KMS-11 (cell line): ENCODE results near the gene SPATA19.

Source experiments
- H2AFZ ChIP-seq: fragments of 200-600 bp; sonication (generic); 2 replicates; pipeline ENCODE4 v1.6.1; 2016; ENCODE audit warnings: antibody characterized with exemption, mixed run types, low read depth
- H3K27ac ChIP-seq: fragments of 200-600 bp; sonication (generic); 2 replicates; pipeline ENCODE4 v1.6.1; 2016; ENCODE audit warnings: mild to moderate bottlenecking, mixed run types
- H3K27me3 ChIP-seq: fragments of 200-600 bp; sonication (generic); 2 replicates; pipeline ENCODE4 v1.6.1; 2017; ENCODE audit warnings: mild to moderate bottlenecking, low read depth, mixed run types, moderate library complexity; ENCODE audit not compliant: insufficient read depth
- H3K36me3 ChIP-seq: fragments of 200-600 bp; sonication (generic); 2 replicates; pipeline ENCODE4 v1.6.1; 2017; ENCODE audit warnings: mild to moderate bottlenecking, mixed run types; ENCODE audit not compliant: insufficient read depth
- H3K4me1 ChIP-seq: fragments of 200-600 bp; sonication (generic); 2 replicates; pipeline ENCODE4 v1.6.1; 2016; ENCODE audit warnings: mild to moderate bottlenecking, low read depth, mixed run types; ENCODE audit not compliant: poor library complexity, severe bottlenecking
- H3K4me2 ChIP-seq: fragments of 200-600 bp; sonication (generic); 2 replicates; pipeline ENCODE4 v1.7.0; 2016; ENCODE audit warnings: mild to moderate bottlenecking, mixed run types
- H3K4me3 ChIP-seq: fragments of 200-600 bp; sonication (generic); IDR thresholded peaks from 2 replicates; pipeline ENCODE4 v1.6.1; 2017; ENCODE audit warnings: low read depth, low read length, mixed read lengths; ENCODE audit not compliant: insufficient read depth
- H3K79me2 ChIP-seq: fragments of 200-600 bp; sonication (generic); 2 replicates; pipeline ENCODE4 v1.6.1; 2016; ENCODE audit warnings: low read depth, mixed run types; ENCODE audit not compliant: insufficient read depth
- H3K9ac ChIP-seq: fragments of 200-600 bp; sonication (generic); 2 replicates; pipeline ENCODE4 v1.6.1; 2016; ENCODE audit warnings: mild to moderate bottlenecking, mixed run types
- H4K20me1 ChIP-seq: fragments of 200-600 bp; sonication (generic); 2 replicates; pipeline ENCODE4 v1.6.1; 2016; ENCODE audit warnings: mild to moderate bottlenecking, mixed run types; ENCODE audit not compliant: insufficient read depth
- TF ChIP-seq, protein P1 (sequence below): fragments of 200-600 bp; sonication (generic); conservative IDR thresholded peaks from 2 replicates; pipeline ENCODE4 v1.6.1; 2017; ENCODE audit warnings: low read depth, mild to moderate bottlenecking, antibody characterized with exemption, low read length, moderate library complexity, mixed read lengths

SPATA19 gene

DNA sequence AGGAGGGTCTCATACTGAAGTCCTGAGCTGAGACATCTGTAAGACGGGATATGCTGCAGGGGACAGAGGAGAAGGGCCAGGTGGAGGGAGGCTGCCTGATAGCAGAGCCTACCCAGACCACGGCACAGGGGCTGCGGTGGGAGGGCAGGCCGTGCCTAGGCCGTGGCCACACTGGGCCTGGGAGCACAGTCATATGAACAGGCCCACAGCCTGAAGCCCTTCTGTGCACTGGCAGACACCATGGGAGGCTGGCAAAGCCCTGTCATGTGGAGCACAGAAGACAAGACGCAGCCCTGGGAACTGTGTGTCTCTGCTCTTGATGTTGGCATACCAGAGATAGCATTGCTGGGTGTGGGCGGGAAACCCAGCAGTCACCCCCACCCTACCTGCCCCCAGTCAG is 3.3 kb downstream of the SPATA19 start:
- Histone ChIP-seq H3K27ac (no peak overlapping the region), H3K36me3 (no peaks in the 10 kb centered on the region), H3K27me3 (no peaks in the 10 kb centered on the region), H4K20me1 (no peaks in the 10 kb centered on the region), H3K4me2 (no peak overlapping the region), H3K4me3 (no peak overlapping the region), H2AFZ (no peak overlapping the region), H3K4me1 (no peaks in the 10 kb centered on the region), H3K79me2 (no peaks in the 10 kb centered on the region), H3K9ac (no peak overlapping the region)
- TF ChIP-seq, protein P1, sequence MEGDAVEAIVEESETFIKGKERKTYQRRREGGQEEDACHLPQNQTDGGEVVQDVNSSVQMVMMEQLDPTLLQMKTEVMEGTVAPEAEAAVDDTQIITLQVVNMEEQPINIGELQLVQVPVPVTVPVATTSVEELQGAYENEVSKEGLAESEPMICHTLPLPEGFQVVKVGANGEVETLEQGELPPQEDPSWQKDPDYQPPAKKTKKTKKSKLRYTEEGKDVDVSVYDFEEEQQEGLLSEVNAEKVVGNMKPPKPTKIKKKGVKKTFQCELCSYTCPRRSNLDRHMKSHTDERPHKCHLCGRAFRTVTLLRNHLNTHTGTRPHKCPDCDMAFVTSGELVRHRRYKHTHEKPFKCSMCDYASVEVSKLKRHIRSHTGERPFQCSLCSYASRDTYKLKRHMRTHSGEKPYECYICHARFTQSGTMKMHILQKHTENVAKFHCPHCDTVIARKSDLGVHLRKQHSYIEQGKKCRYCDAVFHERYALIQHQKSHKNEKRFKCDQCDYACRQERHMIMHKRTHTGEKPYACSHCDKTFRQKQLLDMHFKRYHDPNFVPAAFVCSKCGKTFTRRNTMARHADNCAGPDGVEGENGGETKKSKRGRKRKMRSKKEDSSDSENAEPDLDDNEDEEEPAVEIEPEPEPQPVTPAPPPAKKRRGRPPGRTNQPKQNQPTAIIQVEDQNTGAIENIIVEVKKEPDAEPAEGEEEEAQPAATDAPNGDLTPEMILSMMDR, result no peak

DNA sequence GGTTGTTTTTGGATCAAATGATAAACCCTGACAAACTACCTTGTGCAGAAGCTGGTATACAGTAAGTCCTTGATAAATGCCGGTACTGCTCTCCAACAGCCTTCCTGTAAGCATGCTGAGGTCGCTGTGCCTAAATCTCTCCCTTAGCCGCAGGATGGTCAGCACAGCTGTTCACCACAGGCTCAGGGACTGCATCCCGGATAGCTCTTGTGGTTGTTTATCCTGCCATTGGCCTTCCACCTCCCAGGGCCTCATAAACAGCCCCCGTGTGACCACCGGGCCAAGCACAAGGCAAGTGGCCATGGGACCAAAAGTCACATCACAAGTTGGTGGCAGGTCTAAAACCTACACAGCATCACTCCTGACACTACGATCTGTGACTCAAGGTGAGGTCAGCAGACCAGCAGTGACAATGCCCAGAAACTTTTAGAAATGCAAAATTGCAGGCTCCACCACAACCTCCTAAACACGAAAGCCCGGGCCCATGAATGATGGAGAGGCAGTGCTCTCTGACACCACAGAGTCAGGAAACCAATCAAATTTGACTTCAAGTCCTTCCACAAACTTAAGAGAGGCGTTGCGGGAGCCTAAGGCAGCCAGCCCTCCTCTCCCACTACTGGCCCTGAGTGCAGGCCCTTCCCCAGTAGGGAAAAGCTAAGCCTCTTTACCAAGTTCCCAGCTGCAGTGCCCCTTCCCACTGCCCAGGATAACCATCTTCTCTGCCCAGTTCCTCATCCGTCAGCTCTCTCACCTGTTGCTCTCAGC is 3.9 kb downstream of the SPATA19 start:
- Histone ChIP-seq H3K79me2 (no peaks in the 10 kb centered on the region), H3K9ac (no peak overlapping the region), H3K4me1 (no peaks in the 10 kb centered on the region), H3K4me3 (no peak overlapping the region), H3K27me3 (no peaks in the 10 kb centered on the region), H3K4me2 (no peak overlapping the region), H3K27ac (no peak overlapping the region), H2AFZ (no peak overlapping the region), H3K36me3 (no peaks in the 10 kb centered on the region), H4K20me1 (no peaks in the 10 kb centered on the region)
- TF ChIP-seq, protein P1, result no peak

DNA sequence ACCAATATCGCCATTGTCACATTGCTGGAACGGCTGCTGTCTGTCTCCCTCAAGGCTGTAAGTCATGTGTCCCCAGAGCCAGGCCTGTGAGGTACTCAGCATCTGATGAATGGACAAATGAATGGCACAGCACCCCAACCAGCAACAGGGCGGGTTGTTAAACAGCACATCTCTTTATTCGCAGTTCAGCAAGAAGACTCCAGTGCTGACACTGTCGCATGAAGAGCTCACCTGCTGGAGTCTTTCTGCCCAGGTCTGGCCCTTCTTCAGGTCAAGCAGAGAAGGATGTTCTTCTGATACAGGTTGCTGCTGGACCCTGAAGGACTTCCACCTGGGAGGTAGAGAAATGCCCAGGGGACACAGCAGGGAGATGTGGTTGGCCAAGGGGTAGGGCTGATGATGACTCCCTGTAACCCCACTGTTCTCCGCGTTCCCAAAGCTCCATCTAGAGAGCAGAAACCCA is 4.8 kb downstream of the SPATA19 start:
- TF ChIP-seq, protein P1, result no peak
- Histone ChIP-seq H2AFZ (no peak overlapping the region), H3K4me3 (no peak overlapping the region), H3K36me3 (no peaks in the 10 kb centered on the region), H3K27ac (no peak overlapping the region), H3K27me3 (no peaks in the 10 kb centered on the region), H3K9ac (no peak overlapping the region), H3K4me2 (no peak overlapping the region), H4K20me1 (no peaks in the 10 kb centered on the region), H3K4me1 (no peaks in the 10 kb centered on the region), H3K79me2 (no peaks in the 10 kb centered on the region)

DNA sequence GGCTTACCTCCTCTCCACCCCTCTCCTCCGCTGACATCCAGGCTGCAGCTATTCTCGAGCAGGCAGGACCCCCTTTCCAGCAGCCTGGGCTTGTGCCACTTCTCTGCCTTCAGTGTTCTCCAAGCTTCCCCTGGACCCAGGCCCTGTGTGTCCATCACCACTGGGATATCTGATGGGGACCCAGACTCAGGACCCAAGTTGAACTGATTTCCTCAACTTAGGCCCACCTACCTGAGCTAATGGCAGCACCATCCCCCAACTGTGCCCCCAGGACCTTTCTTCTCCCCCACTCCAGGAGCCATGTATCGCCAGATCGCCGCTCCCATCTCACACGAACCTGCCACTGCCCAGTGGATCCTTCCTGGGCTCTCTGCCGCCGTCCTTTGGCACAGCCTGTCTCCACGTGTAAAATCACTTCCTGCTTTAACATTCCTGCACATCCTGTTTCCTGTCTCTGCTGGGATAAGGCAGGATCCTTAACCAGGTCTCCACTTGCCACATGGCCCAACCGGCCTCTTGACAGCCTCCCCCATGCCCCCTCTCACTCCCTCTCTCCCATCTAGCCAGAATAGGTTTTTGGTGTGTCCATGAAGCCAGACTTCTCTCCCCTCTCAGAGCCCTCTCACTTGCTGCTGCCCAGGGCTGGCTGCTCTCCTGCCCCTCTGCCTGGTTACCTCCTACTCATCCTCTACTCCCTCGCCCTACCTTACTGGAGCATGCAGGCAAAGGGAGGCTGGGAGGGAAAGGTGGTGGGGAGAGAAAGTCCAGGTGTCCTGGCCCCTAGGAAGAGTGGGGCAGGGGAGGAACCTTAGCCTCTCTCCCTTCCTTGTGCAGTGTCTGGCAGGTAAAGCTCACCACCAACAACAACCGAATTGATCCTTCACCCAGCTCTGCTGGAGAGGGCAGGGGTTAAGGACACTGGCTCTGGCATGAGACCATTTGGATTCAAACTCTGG is 9.4 kb downstream of the SPATA19 start:
- no peaks in the 10 kb centered on the region for H3K4me1 ChIP-seq
- H3K36me3 ChIP-seq, result no peaks in the 10 kb centered on the region
- H4K20me1 ChIP-seq, result no peaks in the 10 kb centered on the region
- H3K27me3 ChIP-seq, result no peaks in the 10 kb centered on the region
- H3K27ac ChIP-seq, result no peak overlapping the region
- H3K9ac ChIP-seq, result no peak overlapping the region
- no peak overlapping the region for H3K4me3 ChIP-seq
- TF ChIP-seq, protein P1, result no peak; the same call in 1 of the 2 replicates
- no peak overlapping the region for H3K4me2 ChIP-seq
- H2AFZ ChIP-seq, result no peak overlapping the region
- H3K79me2 ChIP-seq, result no peaks in the 10 kb centered on the region
